GM12801 (cell line): ENCODE data around the gene CTBP1.

ENCODE experiments used
- TF ChIP-seq, protein P1 (sequence below): IDR thresholded peaks from one replicate; pipeline ENCODE4 v1.5.1; 2011; ENCODE audit warnings: control low read depth; ENCODE audit not compliant: insufficient read length; ENCODE audit errors: extremely low read depth

CTBP1 gene

DNA sequence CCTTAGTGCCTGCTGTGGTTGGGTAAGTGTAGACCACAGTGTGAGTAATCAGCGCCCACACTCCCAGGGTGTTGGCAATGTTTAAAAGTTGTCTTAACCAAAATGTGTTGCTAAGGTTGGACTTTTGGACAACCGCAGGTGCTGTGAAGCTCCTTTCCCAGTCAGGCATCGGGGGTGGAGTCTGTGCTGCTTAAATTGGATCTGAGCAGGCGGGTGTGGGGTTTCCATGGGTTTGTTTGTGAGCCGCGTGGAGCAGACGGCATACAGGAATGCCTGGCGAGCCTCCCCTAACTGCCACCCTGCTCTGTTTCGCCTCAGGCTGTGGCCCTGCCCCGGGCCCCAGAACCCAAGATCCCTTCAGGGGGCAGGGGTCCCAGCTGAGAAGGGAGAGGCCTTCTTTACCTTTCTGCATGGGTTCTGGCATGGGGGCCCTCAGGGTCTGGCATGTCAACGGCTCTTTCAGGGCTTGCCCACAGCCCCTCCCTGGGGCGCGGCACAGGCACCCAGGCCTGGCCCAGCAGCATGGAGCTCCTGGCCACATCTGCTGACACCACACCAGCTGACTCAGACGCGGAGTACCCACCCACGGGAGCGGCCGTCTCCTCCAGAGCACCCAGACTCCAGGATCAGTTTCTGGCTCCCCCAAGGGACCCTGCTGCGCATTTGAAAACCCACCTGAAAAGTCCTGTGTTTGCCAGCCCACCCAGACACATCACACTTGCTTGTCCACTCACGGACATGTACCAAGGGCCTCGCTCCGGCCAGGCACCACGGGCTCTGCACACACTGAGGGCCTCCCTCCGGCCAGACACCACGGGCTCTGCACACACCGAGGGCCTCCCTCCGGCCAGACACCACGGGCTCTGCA is 71.4 kb downstream of the CTBP1 start:
- TF ChIP-seq, protein P1, sequence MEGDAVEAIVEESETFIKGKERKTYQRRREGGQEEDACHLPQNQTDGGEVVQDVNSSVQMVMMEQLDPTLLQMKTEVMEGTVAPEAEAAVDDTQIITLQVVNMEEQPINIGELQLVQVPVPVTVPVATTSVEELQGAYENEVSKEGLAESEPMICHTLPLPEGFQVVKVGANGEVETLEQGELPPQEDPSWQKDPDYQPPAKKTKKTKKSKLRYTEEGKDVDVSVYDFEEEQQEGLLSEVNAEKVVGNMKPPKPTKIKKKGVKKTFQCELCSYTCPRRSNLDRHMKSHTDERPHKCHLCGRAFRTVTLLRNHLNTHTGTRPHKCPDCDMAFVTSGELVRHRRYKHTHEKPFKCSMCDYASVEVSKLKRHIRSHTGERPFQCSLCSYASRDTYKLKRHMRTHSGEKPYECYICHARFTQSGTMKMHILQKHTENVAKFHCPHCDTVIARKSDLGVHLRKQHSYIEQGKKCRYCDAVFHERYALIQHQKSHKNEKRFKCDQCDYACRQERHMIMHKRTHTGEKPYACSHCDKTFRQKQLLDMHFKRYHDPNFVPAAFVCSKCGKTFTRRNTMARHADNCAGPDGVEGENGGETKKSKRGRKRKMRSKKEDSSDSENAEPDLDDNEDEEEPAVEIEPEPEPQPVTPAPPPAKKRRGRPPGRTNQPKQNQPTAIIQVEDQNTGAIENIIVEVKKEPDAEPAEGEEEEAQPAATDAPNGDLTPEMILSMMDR: no peak

DNA sequence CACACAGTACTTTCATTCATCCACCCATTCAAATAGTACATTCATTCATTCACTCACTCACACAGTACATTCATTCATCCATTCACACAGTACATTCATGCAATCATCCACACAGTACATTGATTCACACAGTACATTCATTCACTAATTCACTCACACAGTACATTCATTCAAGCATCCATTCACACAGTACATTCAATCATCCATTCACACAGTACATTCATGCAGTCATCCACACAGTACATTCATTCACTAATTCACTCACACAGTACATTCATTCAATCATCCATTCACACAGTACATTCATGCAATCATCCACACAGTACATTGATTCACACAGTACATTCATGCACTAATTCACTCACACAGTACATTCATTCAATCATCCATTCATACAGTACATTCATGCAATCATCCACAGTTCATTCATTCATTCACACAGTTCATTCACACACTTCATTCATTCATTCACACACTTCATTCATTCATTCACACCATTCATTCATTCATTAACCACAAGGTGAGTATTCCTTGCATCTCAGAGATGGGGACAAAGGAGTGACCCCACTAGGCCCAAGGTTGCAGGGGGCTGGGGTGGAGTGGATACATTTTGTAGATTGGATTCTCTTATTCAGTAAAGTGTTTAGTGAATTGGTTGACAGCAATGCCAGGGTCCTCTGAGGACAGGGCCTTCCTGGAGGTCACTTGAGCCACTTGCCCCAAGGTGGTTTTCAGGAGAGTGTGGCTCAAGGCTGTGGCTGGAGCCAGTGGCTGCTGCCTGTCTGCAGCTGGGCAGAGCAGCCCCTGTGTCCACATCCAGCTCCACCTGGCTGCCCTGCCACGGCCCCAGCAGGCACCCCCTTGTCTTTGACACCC is 72.3 kb downstream of the CTBP1 start:
- TF ChIP-seq, protein P1: no peak

DNA sequence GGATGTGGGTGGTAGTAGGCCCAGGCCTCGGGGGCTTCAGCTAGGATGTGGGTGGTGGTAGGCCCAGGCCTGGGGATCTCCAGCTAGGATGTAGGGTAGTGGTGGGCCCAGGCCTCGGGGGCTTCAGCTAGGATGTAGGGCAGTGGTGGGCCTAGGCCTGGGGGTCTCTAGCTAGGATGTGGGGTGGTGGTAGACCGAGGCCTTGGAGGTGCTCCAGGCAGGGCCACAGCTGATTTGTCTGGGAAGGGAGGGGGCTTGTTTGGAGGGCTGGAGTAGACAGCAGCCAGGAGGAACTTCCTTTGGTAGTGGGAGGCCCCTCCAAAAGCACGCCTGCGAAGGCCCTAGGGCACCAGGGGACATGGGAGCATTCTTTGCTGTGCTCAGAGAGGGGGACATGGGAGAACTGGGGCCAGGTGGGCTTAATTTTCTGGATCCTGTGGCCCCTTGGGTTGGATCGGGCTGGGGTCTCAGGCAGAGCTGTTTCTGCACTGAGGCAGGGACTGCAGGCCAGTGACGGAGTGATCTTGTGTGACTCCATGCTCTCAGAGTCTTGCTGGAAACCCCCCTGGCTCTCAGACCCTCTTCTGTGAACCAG is 73.2 kb downstream of the CTBP1 start:
- TF ChIP-seq, protein P1: no peak

DNA sequence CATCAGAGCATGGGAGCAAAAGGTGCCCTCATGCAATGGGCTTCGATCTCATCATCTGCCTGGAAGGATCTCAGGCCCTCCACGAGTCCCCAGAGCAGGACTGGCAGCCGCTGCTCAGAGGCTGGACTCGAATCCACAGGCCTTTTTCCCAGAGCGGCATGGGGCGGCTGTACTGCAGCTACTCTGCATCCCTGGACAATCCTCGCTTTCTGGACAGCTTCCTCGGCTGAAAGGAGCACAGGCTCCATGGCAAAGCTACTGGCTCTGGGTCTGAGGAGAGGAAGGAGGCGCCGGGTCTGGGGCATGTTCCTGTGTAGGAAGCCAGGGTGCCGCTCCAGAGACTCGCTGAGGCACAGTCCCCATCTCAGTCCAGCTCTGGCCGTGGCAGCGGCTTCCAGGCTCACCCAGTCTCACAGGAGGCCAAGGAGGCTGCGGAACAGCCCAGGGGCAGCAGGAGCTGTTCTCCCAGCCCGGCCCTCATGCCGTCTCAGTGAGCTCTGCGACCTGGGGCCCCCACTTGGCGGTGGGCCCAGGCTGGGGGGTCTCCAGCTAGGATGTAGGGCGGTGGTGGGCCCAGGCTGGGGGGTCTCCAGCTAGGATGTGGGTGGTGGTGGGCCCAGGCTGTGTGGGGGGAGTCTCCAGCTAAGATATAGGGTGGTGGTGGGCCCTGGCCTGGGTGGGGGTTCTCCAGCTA is 73.8 kb downstream of the CTBP1 start:
- TF ChIP-seq, protein P1: no peak

DNA sequence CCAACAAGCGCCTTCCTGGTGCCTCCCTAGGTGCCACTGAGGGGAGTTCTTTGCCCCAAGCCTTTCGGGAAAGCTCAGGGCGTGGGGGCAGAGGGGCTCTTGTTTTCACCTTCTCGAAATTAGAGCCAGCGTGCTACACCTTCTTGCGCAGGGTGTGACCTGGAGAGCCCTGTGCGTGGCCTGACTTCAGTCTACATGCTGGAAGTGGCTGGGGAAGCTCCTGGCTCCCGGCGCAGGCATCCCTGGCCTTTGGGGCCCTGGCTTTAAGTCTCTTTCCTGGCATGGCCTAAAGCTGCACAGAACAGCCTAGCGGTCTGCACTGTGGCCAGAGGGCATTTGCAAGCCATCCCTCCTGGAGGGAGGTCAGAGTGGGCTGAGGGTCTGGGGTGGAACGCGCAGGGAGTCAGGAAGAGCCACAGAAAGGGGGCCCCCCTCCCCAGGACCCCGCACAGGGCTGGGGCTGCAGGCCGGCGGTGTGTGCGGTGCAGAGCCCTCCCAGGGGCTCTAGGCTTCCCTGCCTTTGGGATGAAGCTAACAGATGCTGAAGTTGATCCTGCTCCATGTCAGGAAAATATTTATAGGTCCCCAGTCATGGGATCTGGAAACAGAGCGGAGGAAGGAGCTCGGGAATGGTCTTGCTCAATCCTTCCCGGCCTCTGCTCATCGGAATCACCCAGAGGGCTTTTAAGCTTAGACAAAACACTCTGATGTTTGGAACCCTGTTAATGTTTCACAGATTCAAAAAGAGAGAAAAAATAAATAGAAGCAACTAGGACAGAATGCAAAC is 75.8 kb downstream of the CTBP1 start:
- TF ChIP-seq, protein P1: no peak

DNA sequence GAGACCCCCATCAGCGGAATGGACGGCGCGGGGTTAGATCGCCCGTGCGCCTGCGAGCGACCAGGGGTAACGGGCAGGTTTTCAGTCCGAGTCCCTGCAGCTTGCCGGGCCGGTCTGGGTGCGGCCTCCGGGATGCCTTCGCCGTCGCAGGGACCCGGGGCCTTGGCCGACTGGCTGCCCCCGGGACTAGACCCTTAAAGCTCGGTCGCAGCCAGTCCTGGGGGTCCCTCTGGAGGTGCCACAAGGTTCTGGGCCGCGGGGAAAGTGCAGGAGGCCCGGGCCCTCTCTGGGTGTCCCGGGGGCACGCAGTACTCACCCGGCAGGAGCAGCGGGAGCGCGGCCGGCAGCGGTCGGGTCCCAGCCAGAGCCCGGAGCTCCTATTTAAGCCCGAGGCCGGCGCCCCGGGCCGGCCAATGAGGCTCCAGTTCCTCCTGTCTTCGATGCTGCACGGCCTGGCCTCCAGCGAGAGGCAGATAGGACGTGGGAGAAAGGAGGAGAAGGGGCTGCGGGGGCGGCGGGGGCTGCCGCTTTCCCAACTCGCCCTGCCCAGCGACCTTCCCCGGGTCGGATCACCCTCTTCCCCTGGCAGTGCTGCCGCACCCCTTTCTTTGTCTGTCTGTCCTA is 76.6 kb downstream of the CTBP1 start, which contains the start of gene SPON2:
Gene SPON2 (minus strand): TSS at position 356 of the 624 bp plus-strand sequence.
- TF ChIP-seq, protein P1: no peak
